HG03280 (cell line): Measurements from ENCODE around the gene DTX2.
"Not testable (repeated sequence)": the region's sequence is repeated elsewhere in the genome, so short reads cannot be mapped to it uniquely, and the experiment has no call there.

ENCODE experiments used
- ATAC-seq: cut with Tn5 transposase; IDR thresholded peaks from one replicate; pipeline ENCODE4 v1.9.1; 2021; ENCODE audit warnings: mild to moderate bottlenecking, moderate library complexity; ENCODE audit not compliant: unreplicated experiment

Gene DTX2

DNA sequence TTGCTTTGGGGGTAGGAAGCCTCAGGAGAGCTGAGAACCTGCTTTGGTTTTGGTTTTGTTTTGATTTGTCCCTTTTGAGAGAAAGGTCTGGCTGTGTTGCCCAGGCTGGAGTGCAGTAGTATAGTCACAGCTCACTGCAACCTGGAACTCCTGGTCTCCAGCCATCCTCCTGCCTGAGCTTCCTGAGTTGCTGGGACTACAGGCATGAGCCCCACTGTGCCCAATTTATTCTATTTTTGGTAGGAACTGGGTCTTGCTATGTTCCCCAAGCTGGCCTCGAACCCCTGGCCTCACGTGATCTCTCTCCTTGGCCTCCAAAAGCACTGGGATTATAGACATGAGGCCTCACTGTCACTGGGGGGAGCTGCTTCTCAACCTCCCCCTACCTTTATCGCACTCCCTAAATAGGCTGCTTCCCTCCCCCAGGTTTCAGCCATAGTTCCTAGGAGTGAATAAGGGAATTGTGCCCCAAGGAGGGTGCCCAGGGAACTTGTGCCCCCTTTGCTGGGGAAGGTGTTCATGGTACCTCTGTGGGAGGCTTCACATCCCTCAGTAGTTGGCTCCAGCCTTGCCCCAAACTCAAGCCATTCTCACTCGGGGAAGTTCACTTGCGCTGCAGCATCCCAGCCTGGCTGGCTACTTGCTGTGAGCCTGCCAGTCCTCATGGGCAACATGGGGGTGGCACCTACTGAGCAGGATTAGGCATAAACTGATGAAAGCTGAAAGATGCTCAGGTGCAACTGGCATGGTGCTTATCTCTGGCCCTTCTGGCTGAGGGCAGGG lies 18.7 kb upstream of the DTX2 start:
- not testable (repeated sequence) for ATAC-seq

DNA sequence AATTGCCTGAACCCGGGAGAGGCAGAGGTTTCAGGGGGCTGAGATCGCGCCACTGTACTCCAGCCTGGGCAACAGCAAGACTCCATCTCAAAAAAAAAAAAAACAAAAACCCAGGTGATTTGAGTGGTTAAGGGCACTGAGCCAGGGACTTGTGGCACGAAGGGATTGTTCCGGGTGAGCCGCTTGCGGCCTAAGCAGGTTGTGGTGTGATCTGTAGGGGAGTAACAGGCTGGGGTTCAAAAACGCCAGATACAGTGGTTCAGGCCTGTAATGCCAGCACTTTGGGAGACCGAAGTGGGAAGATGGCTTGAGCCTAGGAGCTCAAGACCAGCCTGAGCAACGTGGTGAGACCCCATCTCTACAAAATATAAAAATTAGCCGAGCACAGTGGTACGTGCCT lies 17.7 kb upstream of the DTX2 start:
- not testable (repeated sequence) for ATAC-seq

DNA sequence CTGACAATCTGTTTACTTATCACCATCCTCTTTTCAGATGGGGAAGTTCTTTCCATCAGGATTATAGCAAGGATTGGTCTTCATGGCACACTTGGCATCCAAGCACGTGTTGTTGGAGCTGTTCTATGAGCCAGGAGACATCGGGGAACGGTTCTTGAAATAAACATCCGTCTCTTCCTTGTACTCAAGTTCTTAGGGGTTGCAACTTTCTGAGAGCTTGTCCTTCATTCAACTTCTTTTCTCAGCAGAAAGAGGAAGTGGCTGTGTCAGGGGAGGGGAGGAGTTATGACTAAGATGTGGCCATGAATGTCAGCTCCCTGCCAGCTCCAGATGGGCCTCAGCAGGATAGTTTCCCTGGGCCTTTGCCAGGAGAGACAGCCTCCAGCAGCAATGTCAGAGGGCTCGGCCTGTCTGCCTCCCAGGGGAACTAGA lies 15.9 kb upstream of the DTX2 start:
- ATAC-seq, result peak; percentile 91

DNA sequence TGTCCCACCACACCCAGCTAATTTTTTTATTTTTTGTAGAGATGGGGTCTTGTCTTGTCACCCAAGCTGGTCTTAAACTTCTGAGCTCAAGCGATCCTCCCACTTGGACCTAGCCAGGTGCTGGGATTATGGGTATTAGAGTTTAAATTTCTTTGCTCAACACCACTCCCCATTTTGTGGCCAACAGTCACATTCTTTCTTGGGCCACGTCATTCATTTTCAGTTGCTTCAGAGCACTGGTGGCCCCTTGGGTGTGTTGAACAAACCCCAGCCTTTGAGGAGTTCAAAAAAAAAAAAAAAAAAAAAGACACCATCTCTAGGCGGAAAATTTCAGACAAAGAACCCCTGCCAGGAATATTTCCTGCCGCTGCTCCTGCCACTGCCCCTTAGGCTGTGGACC lies 4.5 kb upstream of the DTX2 start:
- not testable (repeated sequence) for ATAC-seq

DNA sequence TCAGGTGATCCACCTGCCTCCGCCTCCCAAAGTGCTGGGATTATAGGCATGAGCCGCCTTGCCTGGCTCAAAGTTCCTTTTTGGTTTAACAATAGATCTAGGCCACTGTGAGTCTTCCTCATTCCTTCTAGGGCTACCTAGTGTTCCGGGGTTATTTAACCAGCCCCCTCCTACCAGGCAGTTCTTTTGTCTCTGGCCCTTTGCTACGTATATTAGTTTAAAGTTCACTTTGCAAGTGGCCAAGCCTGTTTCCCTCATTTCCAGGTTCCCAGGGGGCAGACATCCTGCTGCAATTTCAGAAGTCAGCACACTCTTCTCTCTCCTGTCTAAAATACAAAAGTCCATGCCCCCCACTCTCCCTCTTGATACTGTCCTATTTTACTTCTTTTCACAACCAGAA lies 3.0 kb upstream of the DTX2 start:
- ATAC-seq, result not testable (repeated sequence)

DNA sequence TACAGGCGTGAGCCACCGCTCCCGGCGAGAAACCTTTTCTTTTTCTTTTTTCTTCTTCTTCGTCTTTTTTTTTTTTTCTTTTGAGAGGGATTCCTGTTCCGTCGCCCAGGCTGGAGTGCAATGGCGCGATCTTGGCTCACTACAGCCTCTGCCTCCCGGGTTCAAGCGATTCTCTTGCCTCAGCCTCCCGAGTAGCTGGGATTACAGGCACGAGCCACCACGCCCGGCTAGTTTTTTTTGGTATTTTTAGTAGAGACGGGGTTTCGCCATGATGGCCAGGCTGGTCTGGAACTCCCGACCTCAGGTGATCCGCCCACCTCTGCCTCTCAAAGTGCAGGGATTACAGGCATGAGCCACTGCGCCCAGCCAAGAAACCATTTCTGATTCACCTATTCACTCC lies 742 bp upstream of the DTX2 start:
- ATAC-seq, result not testable (repeated sequence)

DNA sequence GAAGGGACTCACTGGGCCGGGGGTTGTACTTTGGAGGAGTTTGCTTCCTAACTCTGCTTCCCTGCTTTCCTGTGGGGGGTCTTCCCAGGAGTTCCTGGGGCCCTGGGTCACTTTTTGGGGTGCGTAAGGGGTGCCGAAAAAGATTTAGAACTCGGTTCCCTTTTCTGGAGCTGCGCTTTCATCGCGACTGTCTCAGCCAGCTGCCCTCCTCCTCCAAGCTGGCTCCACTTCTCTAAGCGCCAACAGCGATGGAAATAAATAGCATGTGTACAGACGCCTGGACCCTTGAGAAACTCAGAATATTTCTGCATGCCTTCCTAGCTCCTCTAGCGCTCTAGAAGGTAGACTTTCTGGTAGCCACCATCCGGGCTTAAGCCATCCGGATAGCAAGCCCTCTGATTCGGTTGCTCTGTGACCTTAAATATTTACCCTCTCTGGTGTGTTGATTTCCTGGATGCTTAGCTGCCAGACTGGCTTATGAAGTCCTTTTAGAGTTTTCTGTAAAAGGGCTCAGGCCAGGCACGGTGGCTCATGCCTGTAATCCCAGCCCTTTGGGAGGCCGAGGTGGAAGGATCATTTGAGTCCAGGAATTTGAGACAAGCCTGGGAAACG lies 868 bp downstream of the DTX2 start:
- not testable (repeated sequence) for ATAC-seq

DNA sequence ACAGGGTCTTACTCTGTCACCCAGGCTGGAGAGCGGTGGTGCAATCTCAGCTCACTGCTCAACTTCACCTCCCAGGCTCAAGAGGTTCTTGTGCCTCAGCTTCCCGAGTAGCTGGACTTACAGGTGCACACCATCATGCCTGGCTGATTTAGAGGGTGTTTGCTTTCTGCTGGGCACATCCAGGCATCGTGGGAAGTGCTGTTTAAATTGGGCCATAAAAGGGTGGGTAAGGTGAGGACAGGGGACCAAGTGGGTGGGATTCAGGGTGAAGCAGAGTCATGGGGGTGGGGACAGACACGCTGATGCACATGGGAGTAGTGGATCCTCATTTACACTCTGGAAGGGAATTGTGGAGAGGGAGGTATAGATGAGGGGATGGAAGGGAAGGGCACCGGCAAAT lies 3.5 kb downstream of the DTX2 start:
- not testable (repeated sequence) for ATAC-seq

DNA sequence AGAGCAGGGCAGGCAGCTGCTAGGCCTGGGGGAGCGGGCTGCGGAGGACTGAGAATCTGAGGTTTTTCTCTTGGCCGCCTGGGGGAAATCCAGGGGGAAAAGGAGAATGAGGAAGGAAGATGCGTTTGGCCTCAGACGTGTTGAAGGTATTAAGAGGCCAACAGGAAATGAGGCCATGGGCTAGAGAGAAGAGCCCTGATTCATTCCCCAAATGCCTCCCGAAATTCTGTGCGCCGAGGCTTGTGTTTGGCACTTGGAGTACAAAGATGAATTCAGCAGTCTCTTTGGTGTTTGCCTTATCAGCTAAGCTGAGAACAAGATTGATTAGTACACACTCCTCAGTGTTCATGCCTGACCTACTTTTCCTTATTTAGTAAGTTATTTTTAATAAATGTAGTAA lies 4.4 kb downstream of the DTX2 start:
- ATAC-seq, result not testable (repeated sequence)

DNA sequence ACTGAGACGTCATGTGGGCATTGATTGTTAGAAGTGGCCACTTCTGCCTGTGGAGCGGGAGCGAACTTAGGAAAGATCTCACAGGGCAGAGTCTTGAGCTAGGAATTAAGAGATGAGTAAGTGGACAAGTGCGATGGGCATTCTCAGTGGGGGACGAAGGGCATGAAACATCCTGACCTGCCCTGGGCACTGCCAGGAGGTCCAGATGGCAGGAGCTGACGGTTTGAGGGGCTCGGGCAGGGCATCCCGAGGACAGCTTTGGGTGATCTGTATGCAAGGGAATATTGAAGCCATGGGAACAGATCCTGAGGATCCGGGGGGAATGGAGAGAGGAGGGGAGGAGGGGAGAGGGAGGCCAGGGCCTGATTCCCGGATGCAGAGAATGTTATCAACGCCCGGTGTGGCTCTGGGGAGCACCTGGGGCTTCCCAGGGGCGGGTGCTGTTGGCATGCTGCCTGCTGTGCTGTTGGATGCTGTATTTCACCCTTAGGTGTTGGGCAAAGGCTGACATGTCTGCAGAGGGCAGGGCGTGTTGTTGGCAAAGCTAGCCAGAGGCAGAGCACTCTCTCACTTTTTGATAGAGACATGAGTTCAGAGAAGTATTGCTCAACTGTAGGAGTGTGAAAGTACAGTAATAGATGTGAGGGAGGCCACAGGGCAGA lies 6.4 kb downstream of the DTX2 start:
- not testable (repeated sequence) for ATAC-seq

DNA sequence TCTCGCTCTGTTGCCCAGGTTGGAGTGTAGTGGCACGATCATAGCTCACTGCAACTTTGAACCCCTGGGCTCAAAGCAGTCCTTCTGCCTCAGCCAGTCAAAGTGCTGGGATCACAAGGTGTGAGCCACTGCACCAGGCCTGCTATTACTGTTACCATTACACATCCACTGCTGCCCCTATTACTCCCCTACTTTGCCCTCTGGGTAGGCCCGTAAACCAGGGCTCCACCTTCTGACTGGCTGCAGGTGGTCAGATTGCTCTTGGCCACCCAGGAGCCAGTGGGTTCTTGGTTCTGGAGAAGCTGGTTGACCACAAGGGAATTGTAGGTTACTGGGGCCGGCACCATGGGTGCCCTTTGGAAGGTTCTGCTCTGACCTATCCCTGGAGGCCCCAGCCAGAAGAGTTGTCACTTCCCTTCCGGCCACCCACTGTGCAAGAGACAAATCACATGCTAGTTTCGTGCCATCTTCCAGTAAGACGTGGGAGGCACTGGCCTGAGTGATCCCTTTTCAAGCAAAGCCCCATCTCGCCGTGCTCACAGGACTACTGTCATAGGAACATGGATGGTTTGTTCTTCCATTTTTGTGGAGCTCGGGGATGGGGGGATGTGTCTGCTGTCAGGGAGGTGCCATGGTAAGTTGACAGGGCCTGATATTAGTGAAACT lies 10.2 kb downstream of the DTX2 start:
- not testable (repeated sequence) for ATAC-seq

DNA sequence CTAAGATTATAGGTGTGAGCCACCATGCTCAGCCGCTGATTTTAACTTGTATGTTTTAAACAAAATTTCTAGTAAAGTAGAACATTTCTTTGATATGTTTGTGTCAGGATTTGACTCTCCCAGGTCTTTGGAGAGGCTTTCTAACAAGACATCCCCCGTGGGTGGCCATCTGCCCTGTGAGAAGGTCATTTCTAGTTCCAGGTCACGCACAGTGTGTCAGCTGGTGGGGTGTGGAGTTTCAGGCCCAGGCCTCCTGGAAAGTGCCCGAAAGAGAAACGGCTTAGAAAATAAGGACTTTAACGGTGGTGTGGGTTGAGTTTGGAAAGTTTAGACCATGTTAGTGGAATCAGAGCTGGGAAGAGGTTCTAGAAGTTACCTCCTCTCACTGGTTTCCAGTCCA lies 11.6 kb downstream of the DTX2 start:
- not testable (repeated sequence) for ATAC-seq

DNA sequence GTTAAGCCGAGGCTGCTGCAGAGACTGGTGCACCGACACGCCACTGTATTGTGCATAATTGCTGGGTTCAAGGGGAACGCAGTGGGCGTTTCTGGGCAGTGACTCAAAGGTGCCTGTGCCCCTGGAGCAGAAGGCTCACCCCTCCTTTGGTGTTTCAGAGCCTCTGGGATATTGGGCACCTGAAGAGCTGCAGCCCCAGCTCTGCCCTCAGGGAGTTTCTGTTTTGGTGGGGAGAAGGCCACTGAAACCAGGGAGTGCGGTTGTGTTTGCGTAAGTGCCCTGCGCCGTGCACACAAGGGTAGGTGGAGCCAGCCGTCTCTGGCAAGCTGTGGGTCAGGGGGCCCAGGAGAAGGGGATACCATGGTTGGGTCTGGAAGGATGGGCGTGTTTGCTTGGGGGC lies 14.8 kb downstream of the DTX2 start:
- ATAC-seq, result not testable (repeated sequence)

DNA sequence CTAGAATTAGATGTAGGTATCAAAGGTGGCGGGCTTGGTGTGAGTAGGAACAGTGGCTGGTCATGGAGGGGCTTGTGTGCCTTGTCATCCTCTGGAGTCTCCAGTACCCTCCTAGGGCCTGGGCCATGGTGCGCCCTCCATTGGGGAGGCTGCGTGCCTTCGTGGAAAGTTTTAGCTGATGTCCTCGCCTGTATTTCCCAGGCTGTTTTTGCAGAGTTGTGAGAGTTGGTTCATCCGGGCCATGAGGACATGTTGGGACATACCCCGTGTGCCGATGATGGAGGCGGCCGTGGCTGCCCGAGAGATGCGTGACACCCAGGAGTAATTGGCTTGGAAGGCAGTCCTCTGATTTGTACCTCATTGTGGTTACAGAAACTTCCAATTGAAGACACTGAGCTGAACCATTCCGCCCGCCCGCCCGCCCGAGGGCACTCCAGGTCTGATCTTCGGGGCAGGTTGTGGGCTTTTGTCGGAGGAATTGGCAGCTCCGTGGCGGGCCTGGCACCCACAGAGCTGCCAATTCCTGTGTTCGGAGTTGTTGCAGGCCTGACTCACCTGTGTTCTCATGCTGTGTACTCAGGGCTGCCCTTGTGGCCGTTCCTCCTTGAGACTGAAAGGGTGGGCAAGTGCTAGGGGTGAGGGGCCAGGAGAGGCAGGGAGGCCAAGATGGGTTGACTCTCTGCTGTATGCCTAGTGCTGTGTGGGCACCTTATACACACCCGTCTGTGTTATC lies 15.4 kb downstream of the DTX2 start:
- ATAC-seq, result not testable (repeated sequence)

DNA sequence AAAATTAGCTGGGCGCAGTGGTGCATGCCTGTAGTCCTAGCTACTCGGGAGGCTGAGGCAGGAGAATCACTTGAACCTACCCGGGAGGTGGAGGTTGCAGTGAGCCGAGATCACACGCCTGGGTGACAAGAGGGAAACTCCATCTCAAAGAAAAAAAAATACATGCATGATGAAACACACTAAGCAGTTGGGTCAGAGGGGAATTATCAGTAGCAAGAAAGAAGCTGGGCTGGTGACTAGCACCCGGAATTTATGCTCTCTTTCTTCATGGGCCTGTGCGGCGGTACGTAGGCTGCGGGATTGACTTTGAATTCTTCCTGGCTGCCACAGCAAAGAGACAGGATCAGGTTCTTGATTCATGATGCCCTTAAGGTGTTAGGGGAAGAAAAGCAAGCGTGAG lies 18.1 kb downstream of the DTX2 start:
- ATAC-seq, result not testable (repeated sequence)

DNA sequence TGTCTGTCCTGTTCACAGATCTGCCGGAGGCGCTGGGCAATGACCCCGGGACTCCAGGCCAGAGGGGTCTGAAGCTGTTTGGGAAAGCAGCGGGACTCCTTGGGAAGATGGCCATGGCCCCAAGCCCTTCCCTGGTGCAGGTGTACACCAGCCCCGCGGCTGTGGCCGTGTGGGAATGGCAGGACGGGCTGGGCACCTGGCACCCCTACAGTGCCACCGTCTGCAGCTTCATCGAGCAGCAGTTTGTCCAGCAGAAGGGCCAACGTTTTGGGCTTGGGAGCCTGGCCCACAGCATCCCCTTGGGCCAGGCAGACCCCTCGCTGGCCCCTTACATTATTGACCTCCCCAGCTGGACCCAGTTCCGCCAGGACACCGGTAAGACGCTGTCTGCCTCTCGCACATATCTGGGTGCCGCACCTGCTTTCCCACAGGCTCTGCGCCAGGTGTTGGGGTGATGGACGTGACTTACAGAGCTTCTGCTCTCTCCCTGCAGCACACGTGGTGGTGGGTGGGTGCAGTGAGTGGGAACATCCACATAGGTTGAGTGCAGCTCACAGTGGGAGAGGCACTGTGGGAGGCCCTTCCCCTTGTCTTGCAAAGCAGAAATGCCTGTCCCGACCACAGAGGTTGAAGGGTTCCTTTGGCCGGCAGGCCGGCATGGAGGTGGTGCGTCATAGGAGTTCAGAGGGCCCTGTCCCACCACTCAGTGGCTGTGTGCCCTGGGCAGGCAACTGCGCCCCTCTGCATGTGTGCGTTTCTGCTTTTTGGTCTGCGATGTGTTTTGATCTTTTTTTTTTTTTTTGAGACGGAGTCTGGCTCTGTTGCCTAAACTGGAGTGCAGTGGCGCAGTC lies 19.1 kb downstream of the DTX2 start:
- ATAC-seq, result not testable (repeated sequence)

DNA sequence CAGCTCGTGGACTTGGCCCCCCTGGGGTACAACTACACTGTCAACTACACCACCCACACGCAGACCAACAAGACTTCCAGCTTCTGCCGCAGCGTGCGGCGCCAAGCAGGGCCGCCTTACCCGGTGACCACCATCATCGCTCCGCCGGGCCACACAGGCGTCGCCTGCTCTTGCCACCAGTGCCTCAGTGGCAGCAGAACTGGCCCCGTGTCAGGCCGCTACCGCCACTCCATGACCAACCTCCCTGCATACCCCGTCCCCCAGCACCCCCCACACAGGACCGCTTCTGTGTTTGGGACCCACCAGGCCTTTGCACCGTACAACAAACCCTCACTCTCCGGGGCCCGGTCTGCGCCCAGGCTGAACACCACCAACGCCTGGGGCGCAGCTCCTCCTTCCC lies 21.2 kb downstream of the DTX2 start:
- not testable (repeated sequence) for ATAC-seq

DNA sequence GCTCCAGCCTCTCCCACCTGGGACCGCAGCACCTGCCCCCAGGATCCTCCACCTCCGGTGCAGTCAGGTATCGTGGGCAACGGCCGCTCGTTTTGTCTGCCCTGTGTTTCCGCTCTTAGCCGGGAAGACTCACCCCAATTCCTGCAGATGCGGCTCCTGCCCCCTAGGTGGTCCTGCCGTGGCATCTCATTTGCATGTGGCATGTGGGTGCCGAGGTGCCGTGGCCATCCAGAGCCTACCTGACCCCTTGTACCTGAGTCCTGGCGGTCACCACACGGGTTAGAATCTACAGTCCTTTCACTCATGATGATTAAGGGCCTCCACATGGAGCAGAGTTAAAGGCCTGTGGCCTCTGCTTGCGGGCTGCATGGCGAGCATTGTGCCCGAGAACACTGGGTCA lies 21.6 kb downstream of the DTX2 start:
- ATAC-seq, result not testable (repeated sequence)

DNA sequence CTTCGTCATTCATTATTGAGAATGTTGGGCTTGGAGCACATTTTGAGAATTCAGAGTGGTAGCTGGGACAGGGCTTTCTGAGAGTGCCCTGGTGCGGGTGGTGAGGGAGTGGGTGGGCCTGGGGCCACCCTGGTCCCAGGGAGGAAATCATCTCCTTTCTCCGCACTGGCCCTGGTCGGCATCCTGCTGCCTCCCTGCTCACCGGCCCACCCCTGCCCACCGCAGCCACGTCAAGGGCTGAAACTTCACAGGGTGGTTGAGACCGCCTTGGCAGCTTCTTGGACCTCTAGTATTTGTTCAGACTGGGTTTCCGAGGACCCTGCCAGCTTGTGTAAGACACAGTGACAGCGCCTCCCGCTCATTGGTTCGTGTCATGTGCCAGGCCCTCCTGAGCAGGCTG lies 22.9 kb downstream of the DTX2 start:
- not testable (repeated sequence) for ATAC-seq
